Tongue (tissue), 1 donor: ENCODE measurements around the gene CPB2. TPM values are rescaled to one million over a fixed set of nuclear protein-coding genes. Genes with fewer than 3 reads are reported as not detected.

Source experiments
- total RNA-seq: library from RNA; depleted of rRNA; stranded (reverse); fragments of >200 nt; gene quantifications from one replicate; pipeline ENCODE4 v1.2.3, GENCODE V29; 2014

CPB2 gene
- total RNA-seq, 1 donor from 2014 or later = not detected

Other genes with a start within 250 kb of the CPB2 start
- gene ZC3H13, start 52.3 kb downstream of the CPB2 start, total RNA-seq = 32.5 TPM
- 19.5 TPM for gene LCP1, start 77.1 kb upstream of the CPB2 start, total RNA-seq
- gene LRRC63, start 106.9 kb upstream of the CPB2 start, total RNA-seq = not detected